SK-N-SH treated with all-trans-retinoic acid at 6 μM for 48 hours (cell line): Measurements from ENCODE around the gene URB1.

ENCODE experiments used
- ATAC-seq: fragments of 200-7000 bp; cut with Tn5 transposase; 3 replicates; pipeline ENCODE4 v1.9.1; 2020; ENCODE audit warnings: mild to moderate bottlenecking, moderate library complexity
- ARNTL ChIP-seq: fragments of 450-650 bp; formaldehyde crosslinking; IDR thresholded peaks from 2 replicates; pipeline ENCODE4 v1.5.0; 2020; ENCODE audit warnings: low read depth, mild to moderate bottlenecking, moderate library complexity, borderline replicate concordance
- BACH2 ChIP-seq: fragments of 250-450 bp; sonication (Bioruptor Pico); IDR thresholded peaks from 2 replicates; pipeline ENCODE4 v1.9.0; 2021; ENCODE audit warnings: mild to moderate bottlenecking, borderline replicate concordance
- CREB5 ChIP-seq: fragments of 250-450 bp; sonication (Bioruptor Pico); IDR thresholded peaks from 2 replicates; pipeline ENCODE4 v1.5.1; 2020; ENCODE audit warnings: low read depth, mild to moderate bottlenecking, moderate library complexity
- CSDC2 ChIP-seq: fragments of 250-450 bp; sonication (Bioruptor Pico); IDR thresholded peaks from 2 replicates; pipeline ENCODE4 v1.5.0; 2020; ENCODE audit warnings: mild to moderate bottlenecking, moderate library complexity
- ESRRG ChIP-seq: fragments of 250-450 bp; sonication (Bioruptor Pico); IDR thresholded peaks from 2 replicates; pipeline ENCODE4 v1.6.1; 2021; ENCODE audit warnings: mild to moderate bottlenecking
- GLIS3 ChIP-seq: fragments of 250-450 bp; sonication (Bioruptor Pico); IDR thresholded peaks from 2 replicates; pipeline ENCODE4 v1.5.0; 2020; ENCODE audit warnings: mild to moderate bottlenecking, moderate library complexity
- ISL1 ChIP-seq: fragments of 250-450 bp; sonication (Bioruptor Pico); IDR thresholded peaks from 2 replicates; pipeline ENCODE4 v2.1.2; 2022; ENCODE audit warnings: mild to moderate bottlenecking, moderate library complexity
- OSR1 ChIP-seq: fragments of 250-450 bp; sonication (Bioruptor Pico); IDR thresholded peaks from 2 replicates; pipeline ENCODE4 v1.8.0; 2022; ENCODE audit warnings: moderate library complexity, mild to moderate bottlenecking, inconsistent platforms
- POU6F1 ChIP-seq: fragments of 250-450 bp; sonication (Bioruptor Pico); IDR thresholded peaks from 2 replicates; pipeline ENCODE4 v1.8.0; 2021; ENCODE audit warnings: low read depth, mild to moderate bottlenecking, moderate library complexity, borderline replicate concordance
- PPARA ChIP-seq: fragments of 250-450 bp; sonication (Bioruptor Pico); IDR thresholded peaks from 2 replicates; pipeline ENCODE4 v1.5.0; 2020; ENCODE audit warnings: mild to moderate bottlenecking, borderline replicate concordance
- RARB ChIP-seq: fragments of 250-450 bp; sonication (Bioruptor Pico); IDR thresholded peaks from 2 replicates; pipeline ENCODE4 v1.8.0; 2021; ENCODE audit warnings: mild to moderate bottlenecking, moderate library complexity
- SNAI2 ChIP-seq: fragments of 250-450 bp; sonication (Bioruptor Pico); IDR thresholded peaks from 2 replicates; pipeline ENCODE4 v1.5.0; 2020; ENCODE audit warnings: mild to moderate bottlenecking, moderate library complexity
- TOX ChIP-seq: fragments of 250-450 bp; sonication (Bioruptor Pico); IDR thresholded peaks from 2 replicates; pipeline ENCODE4 v1.8.0; 2021; ENCODE audit warnings: mild to moderate bottlenecking, moderate library complexity, borderline replicate concordance
- TSHZ2 ChIP-seq: fragments of 250-450 bp; sonication (Bioruptor Pico); IDR thresholded peaks from 2 replicates; pipeline ENCODE4 v1.5.0; 2020; ENCODE audit warnings: mild to moderate bottlenecking, moderate library complexity
- ZC3H10 ChIP-seq: fragments of 250-450 bp; sonication (Bioruptor Pico); IDR thresholded peaks from 2 replicates; pipeline ENCODE4 v1.5.1; 2021; ENCODE audit warnings: mild to moderate bottlenecking, moderate library complexity
- ZFP30 ChIP-seq: fragments of 450-650 bp; formaldehyde crosslinking; IDR thresholded peaks from 2 replicates; pipeline ENCODE4 v1.5.0; 2022; ENCODE audit warnings: mild to moderate bottlenecking, moderate library complexity
- ZNF565 ChIP-seq: fragments of 450-650 bp; formaldehyde crosslinking; conservative IDR thresholded peaks from 2 replicates; pipeline ENCODE4 v1.5.0; 2020; ENCODE audit warnings: low read depth, mild to moderate bottlenecking, moderate library complexity
- ZNF70 ChIP-seq: fragments of 450-650 bp; formaldehyde crosslinking; IDR thresholded peaks from 2 replicates; pipeline ENCODE4 v1.5.0; 2020; ENCODE audit warnings: mild to moderate bottlenecking, moderate library complexity
- ZNF8 ChIP-seq: fragments of 450-650 bp; formaldehyde crosslinking; IDR thresholded peaks from 2 replicates; pipeline ENCODE4 v1.5.0; 2020; ENCODE audit warnings: mild to moderate bottlenecking, moderate library complexity
- TF ChIP-seq, protein P1 (sequence below): fragments of 250-450 bp; sonication (Bioruptor Pico); IDR thresholded peaks from 2 replicates; pipeline ENCODE4 v1.5.1; 2021; ENCODE audit warnings: mild to moderate bottlenecking, moderate library complexity

URB1 gene

GRCh38 chr21:32330784-32331311 is 62.0 kb downstream of the URB1 start:
- ATAC-seq: no peak
- TF ChIP-seq ZNF70: no peak
- TF ChIP-seq BACH2: no peak
- no peak for TF ChIP-seq RARB (CRISPR knock-in tag)

- ATAC-seq: peak; percentile 43; the same call in 2 of the 3 replicates
- TF ChIP-seq ESRRG (CRISPR knock-in tag) (no peak), POU6F1 (CRISPR knock-in tag) (no peak), ZNF70 (no peak), CSDC2 (CRISPR knock-in tag) (no peak), ZNF565 (CRISPR knock-in tag) (no peak), TSHZ2 (CRISPR knock-in tag) (no peak), TOX (no peak), CREB5 (CRISPR knock-in tag) (no peak), ZFP30 (no peak), GLIS3 (CRISPR knock-in tag) (no peak), ZC3H10 (no peak), OSR1 (CRISPR knock-in tag) (no peak), SNAI2 (CRISPR knock-in tag) (no peak), ZNF8 (no peak), BACH2 (no peak), ISL1 (CRISPR knock-in tag) (no peak), ARNTL (no peak)
- TF ChIP-seq, protein P1, sequence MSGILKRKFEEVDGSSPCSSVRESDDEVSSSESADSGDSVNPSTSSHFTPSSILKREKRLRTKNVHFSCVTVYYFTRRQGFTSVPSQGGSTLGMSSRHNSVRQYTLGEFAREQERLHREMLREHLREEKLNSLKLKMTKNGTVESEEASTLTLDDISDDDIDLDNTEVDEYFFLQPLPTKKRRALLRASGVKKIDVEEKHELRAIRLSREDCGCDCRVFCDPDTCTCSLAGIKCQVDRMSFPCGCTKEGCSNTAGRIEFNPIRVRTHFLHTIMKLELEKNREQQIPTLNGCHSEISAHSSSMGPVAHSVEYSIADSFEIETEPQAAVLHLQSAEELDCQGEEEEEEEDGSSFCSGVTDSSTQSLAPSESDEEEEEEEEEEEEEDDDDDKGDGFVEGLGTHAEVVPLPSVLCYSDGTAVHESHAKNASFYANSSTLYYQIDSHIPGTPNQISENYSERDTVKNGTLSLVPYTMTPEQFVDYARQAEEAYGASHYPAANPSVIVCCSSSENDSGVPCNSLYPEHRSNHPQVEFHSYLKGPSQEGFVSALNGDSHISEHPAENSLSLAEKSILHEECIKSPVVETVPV (CRISPR knock-in tag): no peak
- TF ChIP-seq, all 23 proteins: peak for 0
Measured at GRCh38 chr21:32329776-32330175, 63.0 kb downstream of the URB1 start.

GRCh38 chr21:32329331-32329730 is 63.5 kb downstream of the URB1 start:
- ATAC-seq: peak; percentile 39

GRCh38 chr21:32328595-32328994 is 64.2 kb downstream of the URB1 start:
- peak; percentile 44 for ATAC-seq
- TF ChIP-seq SNAI2 (CRISPR knock-in tag): no peak
- TF ChIP-seq ZNF8: no peak
- TF ChIP-seq OSR1 (CRISPR knock-in tag): no peak
- TF ChIP-seq ZC3H10: 0 out of 2 replicates have a peak, but pooled peaks have one; percentile 45
- TF ChIP-seq, protein P1 (CRISPR knock-in tag): no peak
- TF ChIP-seq TOX: no peak

More at GRCh38 chr21:32329331-32329730, 63.5 kb downstream of the URB1 start:
- no peak for TF ChIP-seq PPARA (CRISPR knock-in tag)
- TF ChIP-seq SNAI2 (CRISPR knock-in tag): no peak
- TF ChIP-seq OSR1 (CRISPR knock-in tag): no peak
- TF ChIP-seq, protein P1 (CRISPR knock-in tag): no peak
